ENCODE results near the gene ERN1.
"Not testable (repeated sequence)": the region's sequence is repeated elsewhere in the genome, so short reads cannot be mapped to it uniquely, and the experiment has no call there.

ERN1 gene

DNA sequence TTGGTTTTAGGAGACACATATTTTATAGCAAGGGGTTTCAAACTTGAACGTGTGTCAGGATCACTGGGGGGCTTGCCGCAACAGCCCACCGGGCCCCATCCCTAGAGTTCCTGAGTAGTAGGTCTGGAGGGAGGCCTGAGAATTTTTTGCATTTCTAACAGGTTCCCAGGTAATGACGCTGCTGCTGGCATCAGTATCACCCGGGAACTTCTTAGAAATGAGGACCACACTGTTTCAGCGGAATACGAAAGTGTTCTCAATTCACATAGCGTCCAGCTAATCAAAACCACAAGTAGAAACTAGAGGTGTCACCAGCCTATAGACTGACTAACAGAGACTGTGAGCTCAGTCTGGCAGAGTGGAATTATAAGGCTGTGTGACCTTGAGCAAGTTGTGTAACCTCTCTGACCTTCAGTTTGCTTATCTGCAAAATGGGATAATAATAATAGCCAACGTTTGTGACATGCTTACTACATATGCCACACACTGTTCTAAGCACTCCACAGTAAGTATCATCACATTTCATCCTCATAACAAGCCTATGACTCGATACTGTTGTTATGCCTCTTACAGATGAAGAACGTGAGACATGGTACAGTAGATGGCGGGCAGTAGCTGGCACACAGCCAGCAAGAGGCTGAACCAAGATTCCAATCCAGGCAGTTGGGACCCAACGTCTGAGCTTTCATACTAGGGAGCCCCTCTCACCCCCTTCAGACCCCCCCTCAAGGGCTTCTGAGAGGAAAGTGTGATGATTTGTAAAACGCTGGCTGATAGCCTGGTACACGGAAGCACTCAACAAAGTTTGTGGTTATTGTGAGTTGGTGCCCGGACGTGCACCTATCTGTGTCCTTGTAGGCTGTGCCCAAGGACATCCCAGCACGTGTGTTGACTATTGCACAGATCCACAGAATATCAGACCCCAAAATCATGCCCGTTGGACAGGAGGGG, 104.9 kb downstream of the ERN1 start:
- DNase-seq (ENCODE audit: low read depth) = peak; percentile 50

DNA sequence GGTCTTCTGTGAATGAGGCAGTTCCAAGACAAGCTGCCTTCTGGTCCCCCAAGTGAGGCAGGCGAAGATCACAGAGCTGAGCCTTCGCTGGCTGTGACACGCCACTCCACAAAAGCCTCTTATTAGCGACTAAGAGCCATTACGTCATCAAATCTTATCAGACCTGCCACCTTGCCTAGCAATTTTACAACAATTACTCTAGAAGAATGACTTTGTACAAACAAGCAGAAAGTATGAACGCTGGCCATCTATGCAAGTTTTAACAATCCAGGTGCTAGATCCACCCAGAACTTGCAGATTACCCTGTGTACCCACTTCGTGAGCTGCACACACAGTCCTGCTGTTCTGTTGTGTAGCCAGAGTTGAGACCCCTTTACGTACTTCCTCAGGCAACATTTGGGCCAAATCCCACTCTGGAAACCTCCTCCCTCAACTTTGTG, 105.7 kb downstream of the ERN1 start:
- no peak for DNase-seq (ENCODE audit: low read depth)

DNA sequence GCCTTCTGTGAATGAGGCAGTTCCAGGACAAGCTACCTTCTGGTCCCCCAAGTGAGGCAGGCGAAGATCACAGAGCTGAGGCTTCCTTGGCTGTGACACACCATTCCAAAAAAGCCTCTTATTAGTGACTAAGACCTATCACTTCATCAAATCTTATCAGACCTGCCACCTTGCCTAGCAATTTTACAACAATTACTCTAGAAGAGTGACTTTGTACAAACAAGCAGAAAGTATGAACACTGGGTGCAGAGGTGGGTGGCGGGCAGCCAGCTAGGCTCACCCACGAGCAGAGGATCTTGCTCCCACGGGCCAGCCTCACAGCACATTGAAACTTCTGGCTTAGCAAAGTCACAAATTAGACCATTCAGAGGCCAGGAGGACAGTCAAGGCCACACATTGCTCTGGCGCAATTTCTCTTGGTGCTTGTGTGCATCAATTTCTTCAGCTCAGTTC, 107.3 kb downstream of the ERN1 start:
- DNase-seq (ENCODE audit: low read depth) = no peak

DNA sequence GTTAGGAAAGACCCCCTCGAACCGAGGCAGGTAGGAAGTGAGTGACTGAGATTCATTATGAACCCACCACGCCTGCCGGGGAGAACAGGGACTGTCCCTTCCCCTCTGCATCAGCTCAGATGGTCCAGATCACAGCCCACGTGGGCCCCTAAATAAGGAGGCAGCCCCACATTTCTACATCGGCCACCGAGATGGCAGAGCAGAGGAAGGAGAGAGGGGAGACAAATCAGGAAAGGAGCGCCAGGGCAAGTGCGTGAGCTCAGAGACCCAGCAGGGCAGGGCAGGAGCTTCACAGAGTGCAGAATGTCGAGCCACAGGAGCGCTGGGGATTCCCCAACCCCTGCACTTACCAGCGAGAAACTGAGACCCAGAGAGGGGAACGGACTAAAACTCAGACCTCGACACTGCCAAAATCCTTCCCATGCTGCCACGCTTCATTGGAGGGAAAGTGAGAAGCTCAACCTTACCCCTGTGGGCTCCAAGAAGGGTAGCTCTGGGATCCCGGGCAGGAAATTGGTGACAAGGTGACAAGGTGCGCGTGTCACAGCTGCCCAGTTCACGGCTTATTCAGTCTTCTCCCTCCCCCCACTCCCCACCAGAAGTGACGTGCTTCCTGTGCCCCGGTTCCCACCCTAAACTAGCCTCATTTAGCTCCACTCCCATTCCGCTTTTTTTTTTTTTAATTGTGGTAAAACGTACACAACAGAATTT, 109.7 kb downstream of the ERN1 start, which contains the start of gene ICAM2:
ICAM2 (minus strand) TSS at position 578 of the 711 bp plus-strand sequence. CDS start 13,942 bp downstream, outside the sequence.
- peak; percentile 95 for DNase-seq (ENCODE audit: low read depth)

DNA sequence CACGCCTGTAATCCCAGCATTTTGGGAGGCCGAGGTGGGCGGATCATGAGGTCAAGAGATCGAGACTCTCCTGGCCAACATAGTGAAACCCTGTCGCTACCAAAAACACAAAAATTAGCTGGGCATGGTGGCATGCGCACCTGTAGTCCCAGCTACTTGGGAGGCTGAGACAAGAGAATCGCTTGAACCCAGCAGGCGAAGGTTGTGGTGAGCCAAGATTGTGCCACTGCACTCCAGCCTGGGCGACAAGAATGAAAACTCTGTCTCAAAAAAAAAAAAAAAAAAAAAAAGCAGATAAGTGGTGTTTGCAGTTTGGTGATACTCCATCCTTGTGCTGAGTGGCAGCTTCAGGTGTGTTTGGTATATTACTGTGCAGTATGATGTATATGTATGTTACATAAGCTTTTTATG, 110.4 kb downstream of the ERN1 start:
- DNase-seq (ENCODE audit: low read depth) = not testable (repeated sequence)

DNA sequence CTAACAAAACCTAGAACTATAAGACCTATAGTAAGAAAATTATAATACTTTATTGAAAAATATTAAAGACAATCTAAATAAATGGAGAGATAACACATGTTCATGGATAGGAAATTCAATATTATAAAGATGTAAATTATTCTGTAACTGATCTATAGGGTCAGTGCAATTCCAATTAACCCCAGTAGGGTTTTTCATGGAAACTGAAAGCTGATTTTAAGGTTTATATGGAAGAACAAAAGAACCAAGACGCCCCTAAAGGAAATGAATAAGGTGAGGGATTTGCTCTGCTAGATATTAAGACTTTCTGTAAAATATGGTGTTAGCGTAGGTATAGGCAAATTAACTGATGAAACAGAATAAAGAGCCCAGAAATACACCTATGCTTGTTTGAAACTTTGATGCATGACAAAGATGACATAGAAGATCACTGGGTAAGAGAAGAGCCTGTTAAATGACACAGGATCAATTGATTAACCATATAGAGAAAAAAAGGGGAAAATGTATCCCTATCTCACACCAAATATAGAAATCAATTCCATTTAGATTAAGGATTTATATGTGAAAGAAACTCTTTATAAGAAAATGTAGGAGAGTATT, 112.5 kb downstream of the ERN1 start:
- no peak for DNase-seq (ENCODE audit: low read depth)

DNA sequence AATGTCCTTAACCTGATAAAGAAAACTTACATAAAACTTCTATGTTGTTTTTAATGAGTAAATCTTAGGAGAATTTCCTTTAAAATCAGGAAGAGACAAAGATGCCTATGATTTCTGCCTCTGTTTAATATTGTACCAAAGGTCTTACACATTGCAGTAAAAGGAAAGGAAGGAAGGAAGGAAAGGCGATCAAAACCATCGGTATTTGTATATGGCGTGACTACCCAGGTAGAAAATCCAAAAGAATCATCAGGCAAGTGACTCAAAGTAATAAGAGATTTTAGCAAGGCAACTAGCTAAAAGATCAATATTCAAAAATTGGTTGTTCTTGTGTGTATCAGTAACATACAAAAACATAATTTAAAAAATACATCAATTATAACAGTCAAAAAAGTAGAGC, 113.0 kb downstream of the ERN1 start:
- DNase-seq (ENCODE audit: low read depth) = no peak

DNA sequence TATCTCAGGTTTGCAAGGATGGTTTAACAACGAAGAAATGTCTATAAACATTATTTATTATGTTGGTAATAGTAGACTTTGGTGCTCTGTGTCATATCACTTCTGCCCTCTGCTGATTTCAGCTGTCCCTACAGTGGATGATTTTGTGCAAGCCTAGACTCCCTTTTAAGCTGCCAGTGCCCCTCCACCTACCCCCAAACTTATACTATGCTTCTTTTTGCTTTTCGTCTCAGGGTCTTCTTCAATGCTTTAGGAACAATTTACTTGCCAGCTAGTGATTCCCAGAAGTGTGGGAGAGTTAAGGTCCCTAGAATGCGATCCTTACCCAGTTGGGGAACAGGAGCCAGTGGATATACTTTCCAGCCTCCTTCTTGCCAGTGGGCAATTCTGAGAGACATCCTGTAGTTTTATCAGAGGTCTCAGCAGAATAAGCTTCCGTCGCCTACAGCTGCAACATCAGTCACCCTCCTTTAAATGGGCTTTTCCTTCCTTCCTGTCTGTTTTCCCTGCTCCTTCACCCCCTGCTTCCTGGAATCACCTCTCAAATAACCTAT, 113.6 kb downstream of the ERN1 start:
- DNase-seq (ENCODE audit: low read depth) = no peak

DNA sequence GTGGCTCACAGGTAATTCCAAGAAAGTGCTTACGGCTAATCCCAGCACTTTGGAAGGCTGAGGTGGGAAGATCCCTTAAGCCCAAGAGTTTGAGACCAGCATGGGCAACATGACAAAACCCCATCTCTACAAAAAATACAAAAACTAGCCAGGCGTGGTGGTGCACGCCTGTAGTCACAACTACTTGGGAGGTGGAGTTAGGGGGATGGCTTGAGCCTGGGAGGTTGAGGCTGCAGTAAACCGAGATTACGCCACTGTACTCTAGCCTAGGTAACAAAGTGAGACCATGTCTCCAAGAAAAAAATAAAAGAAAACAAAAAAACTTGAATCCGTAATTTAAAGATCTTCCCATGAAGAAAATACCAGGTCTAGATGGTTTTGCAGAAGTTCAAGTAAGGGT, 114.5 kb downstream of the ERN1 start:
- DNase-seq (ENCODE audit: low read depth) = no peak

DNA sequence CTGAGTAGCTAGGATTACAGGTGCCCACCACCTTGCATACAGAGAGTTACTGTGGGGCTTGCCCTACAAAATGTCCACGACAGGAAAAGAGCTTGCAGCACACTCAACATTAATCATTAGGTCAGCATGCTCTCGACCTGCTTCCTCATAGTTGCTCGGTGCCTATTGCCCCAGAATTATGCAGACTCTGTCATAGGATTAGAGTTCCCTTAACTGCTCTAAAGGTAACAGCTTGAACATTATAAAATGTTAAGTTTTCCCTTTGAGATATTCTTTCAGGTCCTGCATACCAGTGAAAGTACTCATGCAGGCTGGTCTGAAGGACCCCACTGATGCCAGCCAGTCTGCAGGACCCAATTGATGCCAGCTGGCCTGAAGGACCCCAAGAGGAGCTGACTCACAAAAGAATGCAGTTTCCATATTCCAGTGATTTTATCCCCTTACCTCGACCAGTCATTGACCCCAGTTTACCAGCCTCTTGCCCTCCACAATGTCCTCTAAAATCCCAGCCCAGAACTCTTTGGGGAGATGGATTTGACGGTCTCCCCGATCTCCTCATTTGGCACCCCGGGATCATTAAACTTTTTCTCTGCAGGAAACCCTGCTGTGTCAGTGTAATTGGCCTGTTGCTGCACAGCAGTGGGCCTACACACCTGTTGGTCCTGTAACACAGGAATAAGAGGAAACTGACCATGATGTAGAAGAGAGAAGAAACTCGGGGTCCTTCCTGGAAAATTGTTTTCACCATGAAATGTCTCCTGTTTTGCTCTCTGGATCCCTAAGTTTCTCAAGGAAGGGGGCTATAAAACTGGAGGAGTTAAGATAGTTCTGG, 120.2 kb downstream of the ERN1 start:
- no peak for DNase-seq (ENCODE audit: low read depth)

DNA sequence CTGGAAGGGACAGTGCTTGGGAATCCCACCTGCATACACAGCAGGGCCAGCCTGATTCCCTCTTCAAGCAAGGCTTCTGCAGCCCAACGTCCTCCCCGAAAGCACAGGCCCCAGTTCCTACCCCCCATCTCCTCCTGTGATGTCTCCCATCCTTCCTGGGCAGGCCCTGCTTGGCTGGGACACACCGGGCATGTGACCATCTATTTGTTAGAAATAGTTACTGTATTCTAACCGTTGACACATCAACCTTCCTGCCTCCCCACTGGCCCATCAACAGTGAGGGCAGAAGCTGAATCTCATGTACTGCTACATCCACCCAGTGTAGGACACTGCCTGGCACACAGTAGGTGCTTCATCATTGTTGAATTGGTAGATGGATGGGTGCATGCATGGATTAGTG, 121.1 kb downstream of the ERN1 start:
- no peak for DNase-seq (ENCODE audit: low read depth)

DNA sequence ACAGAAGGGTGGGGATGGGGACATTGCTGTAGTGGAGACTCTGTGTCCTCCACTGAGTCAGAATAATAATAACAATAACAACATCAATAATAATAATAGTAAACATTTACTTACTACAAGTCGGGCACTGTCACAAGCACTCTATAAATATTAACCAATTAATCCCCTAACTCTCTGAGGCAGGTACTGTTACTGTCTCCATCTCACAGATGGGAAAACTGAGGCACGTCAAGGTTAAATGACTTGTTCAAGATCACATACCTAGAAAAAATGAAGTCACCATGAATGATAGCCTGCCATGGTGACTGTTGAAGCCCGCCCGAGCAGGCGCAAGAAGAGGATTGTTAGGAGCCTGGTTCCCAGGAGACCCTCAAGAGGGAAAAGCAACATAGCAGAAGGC, 121.6 kb downstream of the ERN1 start:
- DNase-seq (ENCODE audit: low read depth) = no peak

DNA sequence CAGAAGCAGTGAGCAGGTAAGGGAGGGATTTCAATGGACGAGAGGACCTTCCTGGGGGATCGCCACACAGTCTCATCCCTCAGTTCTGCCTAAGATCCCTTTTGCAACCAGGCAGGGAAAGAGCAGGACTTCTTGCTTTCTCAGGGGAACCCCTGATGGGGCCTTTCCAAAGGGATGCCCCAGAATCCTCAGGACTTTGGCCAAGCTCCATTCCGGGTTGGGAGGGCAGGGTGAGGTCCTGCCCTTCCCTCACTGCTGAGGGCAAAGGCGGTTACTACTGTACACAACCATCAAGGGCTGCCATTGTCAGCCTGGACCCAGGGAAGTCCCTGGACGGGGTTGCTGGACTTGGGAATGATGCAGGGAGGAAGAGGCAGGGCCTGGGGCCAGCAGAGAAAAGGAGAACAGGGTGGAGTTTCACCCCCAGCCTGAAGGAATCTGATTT, 122.1 kb downstream of the ERN1 start:
- no peak for DNase-seq (ENCODE audit: low read depth)

DNA sequence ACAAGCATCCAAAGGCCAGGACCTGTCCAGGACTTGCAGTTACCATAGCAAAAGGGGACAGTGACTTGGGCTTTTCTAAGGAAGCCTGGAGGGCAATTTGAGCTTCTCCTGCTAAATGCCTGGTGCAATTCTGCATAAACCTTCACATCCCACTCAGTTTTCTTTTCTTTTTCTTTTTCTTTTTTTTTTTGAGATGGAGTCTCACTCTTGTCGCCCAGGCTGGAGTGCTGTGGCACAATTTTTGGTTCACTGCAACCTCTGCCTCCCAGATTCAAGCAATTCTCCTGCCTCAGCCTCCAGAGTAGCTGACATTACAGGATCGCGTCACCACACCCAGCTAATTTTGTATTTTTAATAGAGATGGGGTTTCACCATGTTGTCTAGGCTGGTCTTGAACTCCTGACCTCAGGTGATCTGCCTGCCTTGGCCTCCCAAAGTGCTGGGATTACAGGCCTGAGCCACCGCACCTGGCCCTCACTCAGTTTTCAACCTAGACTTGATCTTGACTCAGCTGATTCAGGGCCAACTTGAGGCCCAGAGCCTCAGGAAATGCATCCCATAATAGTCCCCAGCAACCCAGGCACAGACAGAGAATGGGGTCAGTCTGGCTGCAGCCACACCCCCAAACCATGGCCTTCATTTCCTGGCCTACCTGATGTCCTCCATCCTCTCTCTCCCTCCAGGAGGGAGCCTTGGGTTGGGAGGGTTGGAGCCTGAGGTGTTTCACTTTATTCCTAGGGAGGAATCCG, 122.7 kb downstream of the ERN1 start:
- not testable (repeated sequence) for DNase-seq (ENCODE audit: low read depth)

DNA sequence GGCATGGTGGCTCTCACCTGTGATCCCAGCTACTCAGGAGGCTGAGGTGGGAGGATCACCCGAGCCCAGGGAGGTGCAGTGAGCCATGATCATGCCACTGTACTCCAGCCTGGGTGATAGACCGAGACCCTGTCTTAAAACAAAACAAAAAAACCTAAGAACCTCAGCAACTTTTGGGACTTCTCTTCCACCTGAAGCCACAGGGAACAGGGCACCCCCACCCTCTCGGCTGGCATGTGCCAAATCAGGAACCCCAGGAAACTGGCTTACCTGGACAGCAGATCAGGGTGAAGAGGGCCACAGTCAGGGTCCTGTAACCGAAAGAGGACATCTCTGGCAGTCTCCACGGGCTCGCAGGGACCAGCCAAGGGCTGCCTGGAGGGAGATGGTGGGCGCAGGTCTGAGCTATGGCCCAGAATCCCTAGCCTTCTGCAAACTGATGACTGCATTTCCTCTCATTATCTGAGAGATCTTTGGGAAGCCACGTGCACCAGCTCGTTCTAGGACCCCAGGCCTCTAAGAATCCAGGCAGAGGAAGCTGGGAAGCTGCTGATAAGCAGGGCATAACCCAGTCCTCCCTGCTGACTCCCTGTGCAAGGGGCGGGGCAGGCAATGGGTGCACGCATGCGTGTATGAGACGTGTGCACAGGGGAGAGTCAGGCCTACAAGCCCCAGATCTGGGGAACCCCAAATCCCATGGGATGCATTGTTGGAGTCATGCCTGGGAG, 123.4 kb downstream of the ERN1 start:
- no peak for DNase-seq (ENCODE audit: low read depth)

DNA sequence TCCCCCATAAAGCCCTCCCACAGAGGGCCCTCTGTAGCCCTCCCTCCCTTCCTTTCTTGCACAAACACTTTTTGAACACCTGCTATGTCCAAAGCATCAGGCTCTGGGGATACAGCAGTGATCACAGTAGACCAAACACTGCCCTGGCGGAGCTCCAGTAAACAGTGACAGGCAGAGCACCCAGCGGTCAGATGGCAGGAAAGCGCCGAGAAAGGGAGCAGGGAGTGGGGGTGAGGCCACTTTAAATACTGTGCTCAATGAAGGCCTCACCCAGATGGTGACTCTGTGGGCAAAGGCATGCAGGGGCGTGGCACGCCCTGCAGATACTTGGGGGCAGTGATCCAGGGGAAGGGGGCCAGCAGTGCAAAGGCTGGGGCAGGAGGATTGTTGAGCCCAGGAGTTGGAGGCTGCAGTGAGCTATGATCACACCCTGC, 124.2 kb downstream of the ERN1 start:
- no peak for DNase-seq (ENCODE audit: low read depth)

DNA sequence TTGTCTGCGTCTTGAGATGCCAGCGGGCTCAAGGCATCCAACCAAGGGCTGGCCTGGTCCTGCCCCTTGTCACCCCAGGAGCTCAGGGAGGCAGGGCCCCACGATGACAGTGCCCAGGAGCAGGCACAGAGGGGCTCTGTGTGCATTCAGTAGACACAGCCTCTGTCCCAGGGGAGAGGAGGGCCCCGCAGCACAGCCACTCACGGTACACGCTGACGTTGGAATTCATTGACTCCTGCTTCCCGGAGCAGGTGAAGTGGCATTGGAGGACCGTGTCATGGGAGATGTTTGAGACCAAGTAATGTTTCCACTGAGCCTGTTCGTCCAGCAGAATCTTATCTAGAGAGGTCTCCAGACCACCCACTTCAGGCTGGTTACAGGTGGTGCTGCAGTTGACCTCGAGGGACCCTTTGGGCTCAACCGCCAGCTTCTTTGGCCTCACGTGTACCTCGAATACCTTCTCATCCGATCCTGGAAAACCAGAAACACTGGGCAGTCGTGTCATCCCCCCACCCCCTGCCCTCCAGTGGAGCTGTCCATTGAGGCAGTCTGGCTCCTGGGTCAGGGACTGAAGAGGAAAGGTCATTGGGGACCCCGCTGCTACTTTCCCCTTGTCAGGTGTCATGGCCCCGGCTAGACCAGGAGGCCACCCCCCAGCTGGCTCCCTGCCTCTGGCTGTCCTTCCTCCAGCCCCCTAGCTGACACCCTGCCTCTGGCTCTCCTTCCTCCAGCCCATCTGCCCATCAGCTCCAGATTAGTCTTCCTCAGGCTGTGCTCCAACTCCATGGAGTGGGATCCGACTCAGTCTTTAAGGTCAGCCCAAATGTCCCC, 124.8 kb downstream of the ERN1 start:
- no peak for DNase-seq (ENCODE audit: low read depth)

DNA sequence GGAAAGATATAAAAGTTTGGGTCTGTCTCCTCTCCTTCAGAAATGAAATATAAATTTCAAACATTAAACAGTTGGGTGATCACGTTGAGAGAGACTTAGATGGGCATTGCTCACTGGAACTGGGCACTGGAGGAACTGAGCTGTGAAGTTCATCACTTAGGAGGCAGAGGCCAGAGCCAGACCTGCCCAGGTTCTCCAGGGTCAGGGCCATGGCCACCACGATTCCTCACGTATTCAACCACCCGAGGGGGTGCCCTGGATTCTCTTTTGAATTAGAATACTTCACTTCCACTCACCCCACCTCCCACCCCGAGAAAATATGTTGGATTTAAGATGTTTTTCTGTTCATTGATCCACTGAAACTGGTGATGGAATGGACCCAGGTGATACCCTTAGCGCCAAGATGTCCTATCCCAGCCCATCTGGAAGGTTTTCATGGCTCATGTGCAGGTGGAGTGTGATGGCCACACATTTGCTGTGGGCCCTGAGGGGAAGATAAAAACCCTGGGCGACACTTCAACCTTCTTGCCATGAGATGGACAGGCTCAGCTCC, 125.7 kb downstream of the ERN1 start:
- DNase-seq (ENCODE audit: low read depth) = no peak
